ENCODE data around the gene ASB8.

ASB8 gene

GRCh38 chr12:48142818-48143674, 14.3 kb downstream of the ASB8 start:
- no peak overlapping the region for H3K4me3 ChIP-seq (ENCODE audit: low read depth, low read length)
- TF ChIP-seq, protein P1, sequence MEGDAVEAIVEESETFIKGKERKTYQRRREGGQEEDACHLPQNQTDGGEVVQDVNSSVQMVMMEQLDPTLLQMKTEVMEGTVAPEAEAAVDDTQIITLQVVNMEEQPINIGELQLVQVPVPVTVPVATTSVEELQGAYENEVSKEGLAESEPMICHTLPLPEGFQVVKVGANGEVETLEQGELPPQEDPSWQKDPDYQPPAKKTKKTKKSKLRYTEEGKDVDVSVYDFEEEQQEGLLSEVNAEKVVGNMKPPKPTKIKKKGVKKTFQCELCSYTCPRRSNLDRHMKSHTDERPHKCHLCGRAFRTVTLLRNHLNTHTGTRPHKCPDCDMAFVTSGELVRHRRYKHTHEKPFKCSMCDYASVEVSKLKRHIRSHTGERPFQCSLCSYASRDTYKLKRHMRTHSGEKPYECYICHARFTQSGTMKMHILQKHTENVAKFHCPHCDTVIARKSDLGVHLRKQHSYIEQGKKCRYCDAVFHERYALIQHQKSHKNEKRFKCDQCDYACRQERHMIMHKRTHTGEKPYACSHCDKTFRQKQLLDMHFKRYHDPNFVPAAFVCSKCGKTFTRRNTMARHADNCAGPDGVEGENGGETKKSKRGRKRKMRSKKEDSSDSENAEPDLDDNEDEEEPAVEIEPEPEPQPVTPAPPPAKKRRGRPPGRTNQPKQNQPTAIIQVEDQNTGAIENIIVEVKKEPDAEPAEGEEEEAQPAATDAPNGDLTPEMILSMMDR (IDR thresholded peaks at IDR 0.05; ENCODE audit: borderline replicate concordance, insufficient read depth, low read depth, low read length) = no peak

DNA sequence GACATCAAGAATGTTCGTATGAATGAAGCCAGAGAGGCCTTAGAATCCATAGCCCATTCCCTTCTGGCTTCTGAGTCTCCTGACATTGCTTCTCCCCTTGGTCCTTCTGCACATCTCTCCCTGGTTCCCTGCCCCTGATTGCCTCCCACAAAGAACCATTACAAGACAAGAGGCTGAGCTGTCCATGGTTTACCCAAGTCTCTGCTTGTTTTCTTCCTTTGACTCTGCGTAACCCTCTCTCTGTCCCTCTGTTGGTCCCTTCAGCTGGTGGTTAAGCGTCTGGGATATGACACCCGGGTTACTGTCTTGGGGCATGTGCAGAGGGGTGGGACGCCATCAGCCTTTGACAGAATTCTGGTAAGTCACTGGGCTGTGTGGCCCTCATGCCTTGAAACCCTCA, 22.3 kb downstream of the ASB8 start:
- TF ChIP-seq, protein P1 (IDR thresholded peaks at IDR 0.05; ENCODE audit: borderline replicate concordance, insufficient read depth, low read depth, low read length) = no peak
- no peak overlapping the region for H3K4me3 ChIP-seq (ENCODE audit: low read depth, low read length)

GRCh38 chr12:48132826-48133225, 24.5 kb downstream of the ASB8 start:
- H3K4me3 ChIP-seq (ENCODE audit: low read depth, low read length) = no peak overlapping the region
- TF ChIP-seq, protein P1 (IDR thresholded peaks at IDR 0.05; ENCODE audit: borderline replicate concordance, insufficient read depth, low read depth, low read length) = no peak

GRCh38 chr12:48131517-48131916, 25.8 kb downstream of the ASB8 start:
- TF ChIP-seq, protein P1 (IDR thresholded peaks at IDR 0.05; ENCODE audit: borderline replicate concordance, insufficient read depth, low read depth, low read length) = no peak
- no peak overlapping the region for H3K4me3 ChIP-seq (ENCODE audit: low read depth, low read length)

DNA sequence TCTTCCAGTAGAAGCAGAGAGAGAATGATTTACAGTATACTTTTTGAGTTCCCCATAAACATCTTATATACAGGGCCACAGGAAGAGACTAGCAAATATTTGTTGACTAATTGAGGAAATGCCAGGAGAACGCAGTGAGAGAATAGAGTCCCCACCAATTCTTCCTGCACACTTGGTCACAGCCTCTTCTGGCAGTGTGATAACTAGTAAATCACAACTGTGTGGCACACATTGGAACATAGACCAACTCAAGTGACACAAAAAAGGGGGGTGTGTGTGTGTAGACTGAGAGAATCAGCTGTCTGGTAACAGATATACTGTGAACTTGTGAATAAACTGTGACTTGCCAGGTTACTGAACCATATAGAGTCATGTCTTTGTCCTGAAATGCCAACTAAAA, 27.9 kb downstream of the ASB8 start:
- TF ChIP-seq, protein P1 (IDR thresholded peaks at IDR 0.05; ENCODE audit: borderline replicate concordance, insufficient read depth, low read depth, low read length) = no peak

DNA sequence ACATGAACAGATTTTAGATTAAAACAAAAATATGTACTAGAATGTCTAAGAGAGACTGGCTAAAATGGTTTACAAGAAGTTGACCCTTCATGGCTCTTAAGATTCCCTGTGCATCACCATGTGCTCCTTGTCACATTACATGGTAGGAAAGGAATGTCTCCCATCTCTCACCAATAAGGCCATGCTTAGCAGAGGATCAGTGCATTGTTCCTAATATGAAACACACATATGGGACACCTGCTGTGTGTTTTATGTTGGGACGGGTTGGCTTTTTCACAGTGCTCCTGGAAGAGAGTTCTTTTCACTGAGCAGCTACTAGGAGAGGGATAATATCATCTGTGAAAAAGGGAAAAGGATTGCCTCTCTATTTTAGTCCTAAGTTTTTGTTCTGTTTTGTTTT, 28.5 kb downstream of the ASB8 start:
- TF ChIP-seq, protein P1 (IDR thresholded peaks at IDR 0.05; ENCODE audit: borderline replicate concordance, insufficient read depth, low read depth, low read length) = no peak
- H3K4me3 ChIP-seq (ENCODE audit: low read depth, low read length) = no peak overlapping the region

More for the DNA sequence above, 27.9 kb downstream of the ASB8 start:
- H3K4me3 ChIP-seq (ENCODE audit: low read depth, low read length) = no peak overlapping the region
